Activated CD4-positive, CD25-positive, alpha-beta regulatory T cell treated with anti-CD3 and anti-CD28 coated beads, Interleukin-2, amount 50 U/mL, for 16 hours (primary cell): ENCODE results near the gene PCDHGA5.
"Not testable (repeated sequence)": the region's sequence is repeated elsewhere in the genome, so short reads cannot be mapped to it uniquely, and the experiment has no call there.

Experiments
- DNase-seq: peaks from one replicate; pipeline ENCODE4 v3.0.0-alpha.2; 2020; ENCODE audit warnings: low read depth, low spot score

The PCDHGA5 gene

DNA sequence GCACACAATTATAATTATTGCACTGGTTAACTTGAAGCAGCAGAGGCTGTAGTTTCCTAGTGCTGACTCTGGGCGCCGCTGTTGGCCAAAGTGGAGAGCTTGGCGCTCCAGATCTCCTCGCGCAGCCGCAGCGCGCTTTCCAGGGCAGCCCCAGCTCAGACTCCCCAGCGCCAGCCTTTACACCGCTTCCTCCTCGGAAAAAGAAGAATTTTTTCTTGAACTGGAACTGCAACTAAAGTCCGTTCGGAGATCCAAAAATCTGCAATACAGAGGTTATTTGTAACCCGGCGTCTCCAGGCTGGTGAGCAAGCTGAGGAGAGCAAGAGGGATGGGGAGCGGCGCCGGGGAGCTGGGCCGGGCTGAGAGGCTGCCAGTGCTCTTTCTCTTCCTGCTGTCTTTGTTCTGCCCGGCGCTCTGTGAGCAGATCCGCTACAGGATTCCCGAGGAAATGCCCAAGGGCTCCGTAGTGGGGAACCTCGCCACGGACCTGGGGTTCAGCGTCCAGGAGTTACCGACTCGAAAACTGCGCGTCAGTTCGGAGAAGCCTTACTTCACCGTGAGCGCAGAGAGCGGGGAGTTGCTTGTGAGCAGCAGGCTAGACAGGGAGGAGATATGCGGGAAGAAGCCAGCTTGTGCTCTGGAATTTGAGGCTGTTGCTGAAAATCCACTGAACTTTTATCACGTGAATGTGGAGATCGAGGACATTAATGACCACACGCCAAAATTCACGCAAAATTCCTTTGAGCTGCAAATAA, 23.8 kb downstream of the PCDHGA5 start, which contains the start of gene PCDHGB4:
PCDHGB4 (plus strand) TSS at position 142 of the 755 bp plus-strand sequence; CDS start at position 329, 187 bp downstream.
- not testable (repeated sequence) for DNase-seq

DNA sequence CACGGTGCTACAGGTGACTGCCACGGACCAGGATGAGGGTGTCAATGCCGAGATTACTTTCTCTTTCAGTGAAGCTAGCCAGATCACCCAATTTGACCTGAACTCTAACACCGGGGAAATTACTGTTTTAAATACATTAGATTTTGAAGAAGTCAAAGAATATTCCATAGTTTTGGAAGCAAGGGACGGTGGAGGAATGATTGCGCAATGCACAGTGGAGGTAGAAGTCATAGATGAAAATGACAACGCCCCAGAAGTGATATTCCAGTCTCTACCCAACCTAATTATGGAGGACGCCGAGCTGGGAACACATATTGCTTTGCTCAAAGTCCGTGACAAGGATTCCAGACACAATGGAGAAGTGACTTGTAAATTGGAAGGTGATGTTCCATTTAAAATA, 24.7 kb downstream of the PCDHGA5 start:
- no peak for DNase-seq

DNA sequence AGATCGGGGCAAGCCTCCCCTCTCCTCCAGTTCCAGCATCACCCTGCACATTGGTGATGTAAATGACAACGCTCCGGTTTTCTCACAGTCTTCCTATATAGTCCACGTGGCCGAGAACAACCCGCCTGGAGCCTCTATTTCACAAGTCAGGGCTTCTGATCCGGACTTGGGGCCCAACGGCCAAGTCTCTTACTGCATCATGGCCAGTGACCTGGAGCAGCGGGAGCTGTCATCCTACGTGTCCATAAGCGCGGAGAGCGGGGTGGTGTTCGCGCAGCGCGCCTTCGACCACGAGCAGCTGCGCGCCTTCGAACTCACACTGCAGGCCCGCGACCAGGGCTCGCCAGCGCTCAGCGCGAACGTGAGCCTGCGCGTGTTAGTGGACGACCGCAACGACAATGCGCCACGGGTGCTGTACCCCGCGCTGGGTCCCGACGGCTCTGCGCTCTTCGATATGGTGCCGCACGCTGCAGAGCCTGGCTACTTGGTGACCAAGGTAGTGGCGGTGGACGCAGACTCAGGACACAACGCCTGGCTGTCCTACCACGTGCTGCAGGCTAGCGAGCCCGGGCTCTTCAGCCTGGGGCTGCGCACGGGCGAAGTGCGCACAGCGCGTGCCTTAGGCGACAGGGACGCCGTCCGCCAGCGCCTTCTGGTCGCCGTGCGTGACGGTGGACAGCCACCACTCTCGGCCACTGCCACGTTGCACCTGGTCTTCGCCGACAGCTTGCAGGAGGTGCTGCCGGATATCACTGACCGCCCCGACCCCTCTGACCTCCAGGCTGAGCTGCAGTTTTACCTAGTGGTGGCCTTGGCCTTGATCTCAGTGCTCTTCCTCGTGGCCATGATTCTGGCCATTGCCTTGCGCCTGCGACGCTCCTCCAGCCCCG, 25.4 kb downstream of the PCDHGA5 start:
- no peak for DNase-seq

DNA sequence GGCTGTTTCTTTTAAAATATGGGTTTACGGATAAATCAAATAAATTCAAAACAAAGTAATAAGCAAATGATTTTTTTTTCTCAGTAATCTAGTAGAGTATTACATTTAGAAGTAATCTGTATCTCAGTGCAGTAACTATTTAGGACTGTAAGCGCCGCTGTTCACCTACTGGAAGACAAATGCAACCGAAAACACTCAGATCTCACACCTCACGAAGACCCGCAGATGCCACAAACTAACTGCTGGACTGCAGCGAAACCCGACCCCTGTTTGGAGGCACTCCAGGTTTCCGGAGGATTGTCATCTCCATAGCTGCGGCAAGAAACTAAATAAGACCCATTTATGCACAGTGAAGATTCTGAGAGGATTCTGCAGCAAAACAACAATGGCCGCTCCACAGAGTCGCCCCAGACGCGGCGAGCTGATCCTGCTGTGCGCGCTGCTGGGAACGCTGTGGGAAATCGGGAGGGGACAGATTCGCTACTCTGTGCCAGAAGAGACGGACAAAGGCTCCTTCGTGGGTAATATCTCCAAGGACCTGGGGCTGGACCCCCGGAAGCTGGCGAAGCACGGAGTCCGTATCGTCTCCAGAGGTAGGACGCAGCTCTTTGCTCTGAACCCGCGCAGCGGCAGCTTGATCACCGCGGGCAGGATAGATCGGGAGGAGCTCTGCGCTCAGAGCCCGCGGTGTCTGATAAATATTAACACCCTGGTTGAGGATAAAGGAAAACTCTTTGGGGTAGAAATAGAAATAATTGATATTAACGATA, 28.7 kb downstream of the PCDHGA5 start, which contains the start of gene PCDHGA8:
PCDHGA8 (plus strand) TSS at position 205 of the 770 bp plus-strand sequence; CDS start at position 386, 181 bp downstream.
- no peak for DNase-seq

- DNase-seq, result no peak
Measured at GRCh38 chr5:141393267-141393666, 29.3 kb downstream of the PCDHGA5 start.

GRCh38 chr5:141394401-141395187, 30.6 kb downstream of the PCDHGA5 start:
- not testable (repeated sequence) for DNase-seq

DNA sequence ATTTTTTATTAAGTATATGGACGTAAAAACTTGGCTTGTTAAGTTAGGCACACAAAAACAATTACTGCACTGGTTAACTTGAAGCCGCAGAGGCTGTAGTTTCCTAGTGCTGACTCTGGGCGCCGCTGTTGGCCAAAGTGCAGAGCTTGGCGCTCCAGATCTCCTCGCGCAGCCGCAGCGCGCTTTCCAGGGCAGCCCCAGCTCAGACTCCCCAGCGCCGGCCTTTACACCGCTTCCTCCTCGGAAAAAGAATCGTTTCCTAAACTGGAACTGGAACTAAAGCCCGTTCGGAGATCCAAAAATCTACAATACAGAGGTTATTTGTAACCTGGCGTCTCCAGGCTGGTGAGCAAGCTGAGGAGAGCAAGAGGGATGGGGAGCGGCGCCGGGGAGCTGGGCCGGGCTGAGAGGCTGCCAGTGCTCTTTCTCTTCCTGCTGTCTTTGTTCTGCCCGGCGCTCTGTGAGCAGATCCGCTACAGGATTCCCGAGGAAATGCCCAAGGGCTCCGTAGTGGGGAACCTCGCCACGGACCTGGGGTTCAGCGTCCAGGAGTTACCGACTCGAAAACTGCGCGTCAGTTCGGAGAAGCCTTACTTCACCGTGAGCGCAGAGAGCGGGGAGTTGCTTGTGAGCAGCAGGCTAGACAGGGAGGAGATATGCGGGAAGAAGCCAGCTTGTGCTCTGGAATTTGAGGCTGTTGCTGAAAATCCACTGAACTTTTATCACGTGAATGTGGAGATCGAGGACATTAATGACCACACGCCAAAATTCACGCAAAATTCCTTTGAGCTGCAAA, 34.0 kb downstream of the PCDHGA5 start, which contains the start of gene PCDHGB5:
PCDHGB5 (plus strand) TSS at position 192 of the 796 bp plus-strand sequence; CDS start at position 373, 181 bp downstream.
- DNase-seq, result not testable (repeated sequence)

DNA sequence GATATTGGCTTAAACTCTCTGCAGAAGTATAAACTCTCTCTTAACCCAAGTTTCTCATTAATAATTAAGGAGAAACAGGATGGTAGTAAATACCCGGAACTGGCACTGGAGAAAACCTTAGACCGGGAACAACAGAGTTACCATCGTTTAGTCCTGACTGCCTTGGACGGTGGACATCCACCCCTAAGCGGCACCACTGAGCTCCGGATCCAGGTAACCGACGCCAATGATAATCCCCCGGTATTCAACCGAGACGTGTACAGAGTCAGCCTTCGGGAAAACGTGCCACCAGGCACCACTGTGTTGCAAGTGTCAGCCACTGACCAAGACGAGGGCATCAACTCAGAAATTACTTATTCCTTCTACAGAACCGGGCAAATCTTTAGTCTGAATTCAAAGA, 34.6 kb downstream of the PCDHGA5 start:
- no peak for DNase-seq

DNA sequence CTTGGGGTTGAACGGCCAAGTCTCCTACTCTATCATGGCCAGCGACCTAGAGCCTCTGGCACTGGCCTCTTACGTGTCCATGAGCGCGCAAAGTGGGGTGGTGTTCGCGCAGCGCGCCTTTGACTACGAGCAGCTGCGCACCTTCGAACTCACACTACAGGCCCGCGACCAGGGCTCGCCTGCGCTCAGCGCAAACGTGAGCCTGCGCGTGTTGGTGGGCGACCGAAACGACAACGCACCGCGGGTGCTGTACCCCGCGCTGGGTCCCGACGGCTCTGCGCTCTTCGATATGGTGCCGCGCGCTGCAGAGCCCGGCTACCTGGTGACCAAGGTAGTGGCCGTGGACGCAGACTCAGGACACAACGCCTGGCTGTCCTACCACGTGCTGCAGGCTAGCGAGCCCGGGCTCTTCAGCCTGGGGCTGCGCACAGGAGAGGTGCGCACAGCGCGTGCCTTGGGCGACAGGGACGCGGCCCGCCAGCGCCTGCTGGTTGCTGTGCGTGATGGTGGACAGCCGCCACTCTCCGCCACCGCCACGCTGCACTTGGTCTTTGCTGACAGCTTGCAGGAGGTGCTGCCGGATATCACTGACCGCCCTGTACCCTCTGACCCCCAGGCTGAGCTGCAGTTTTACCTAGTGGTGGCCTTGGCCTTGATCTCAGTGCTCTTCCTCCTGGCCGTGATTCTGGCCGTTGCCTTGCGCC, 35.7 kb downstream of the PCDHGA5 start:
- DNase-seq, result no peak

GRCh38 chr5:141402553-141403243, 38.7 kb downstream of the PCDHGA5 start, which contains the start of gene PCDHGA9:
TSS of gene PCDHGA9 (plus strand) at chr5:141402778. CDS start at chr5:141402953, 175 bp downstream.
- no peak for DNase-seq

- no peak for DNase-seq
Measured at GRCh38 chr5:141403387-141403786, 39.4 kb downstream of the PCDHGA5 start.

- not testable (repeated sequence) for DNase-seq
Measured at GRCh38 chr5:141407790-141408505, 44.0 kb downstream of the PCDHGA5 start, which contains the start of gene PCDHGB6. TSS of gene PCDHGB6 (plus strand) at chr5:141408021. CDS start at chr5:141408203, 182 bp downstream.

DNA sequence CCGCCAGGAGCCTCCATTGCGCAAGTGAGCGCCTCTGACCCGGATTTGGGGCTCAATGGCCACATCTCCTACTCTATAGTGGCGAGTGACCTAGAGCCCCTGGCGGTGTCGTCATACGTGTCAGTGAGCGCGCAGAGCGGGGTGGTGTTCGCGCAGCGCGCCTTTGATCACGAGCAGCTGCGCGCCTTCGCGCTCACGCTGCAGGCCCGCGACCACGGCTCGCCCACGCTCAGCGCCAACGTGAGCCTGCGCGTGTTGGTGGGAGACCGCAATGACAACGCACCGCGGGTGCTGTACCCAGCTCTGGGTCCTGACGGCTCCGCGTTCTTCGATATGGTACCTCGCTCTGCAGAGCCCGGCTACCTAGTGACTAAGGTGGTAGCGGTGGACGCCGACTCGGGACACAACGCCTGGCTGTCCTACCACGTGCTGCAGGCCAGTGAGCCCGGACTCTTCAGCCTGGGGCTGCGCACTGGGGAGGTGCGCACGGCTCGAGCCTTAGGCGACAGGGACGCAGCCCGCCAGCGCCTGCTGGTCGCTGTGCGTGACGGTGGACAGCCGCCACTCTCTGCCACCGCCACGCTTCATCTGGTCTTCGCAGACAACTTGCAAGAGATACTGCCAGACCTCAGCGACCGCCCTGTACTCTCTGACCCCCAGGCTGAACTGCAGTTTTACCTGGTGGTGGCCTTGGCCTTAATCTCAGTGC, 45.8 kb downstream of the PCDHGA5 start:
- DNase-seq, result no peak

- DNase-seq, result no peak
Measured at GRCh38 chr5:141411575-141411974, 47.6 kb downstream of the PCDHGA5 start.

DNA sequence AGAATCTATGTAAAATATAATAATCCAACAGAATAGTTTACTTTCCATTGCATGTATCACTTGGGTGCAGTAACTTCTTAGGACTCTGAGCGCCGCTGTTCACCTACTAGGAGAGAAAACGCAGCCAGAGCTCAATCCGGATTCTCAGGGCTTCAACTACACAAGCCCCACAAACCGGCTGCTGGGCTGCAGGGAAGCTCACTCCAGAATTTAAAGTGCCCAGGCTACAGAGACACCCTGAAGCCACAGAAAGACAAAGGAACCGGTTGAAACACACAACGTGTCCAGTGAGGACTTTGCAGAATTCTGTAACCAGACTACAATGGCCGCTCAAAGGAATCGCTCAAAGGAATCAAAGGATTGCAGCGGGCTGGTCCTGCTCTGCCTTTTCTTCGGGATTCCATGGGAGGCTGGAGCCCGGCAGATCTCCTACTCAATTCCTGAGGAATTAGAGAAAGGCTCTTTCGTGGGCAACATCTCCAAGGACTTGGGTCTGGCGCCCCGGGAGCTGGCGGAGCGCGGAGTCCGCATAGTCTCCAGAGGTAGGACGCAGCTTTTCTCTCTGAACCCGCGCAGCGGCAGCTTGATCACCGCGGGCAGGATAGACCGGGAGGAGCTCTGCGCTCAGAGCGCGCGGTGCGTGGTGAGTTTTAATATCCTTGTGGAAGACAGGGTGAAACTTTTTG, 49.0 kb downstream of the PCDHGA5 start, which contains the start of gene PCDHGA10:
PCDHGA10 (plus strand) TSS at position 134 of the 686 bp plus-strand sequence; CDS start at position 323, 189 bp downstream.
- no peak for DNase-seq

GRCh38 chr5:141413540-141414069, 49.6 kb downstream of the PCDHGA5 start:
- no peak for DNase-seq
